SJCRH30 (cell line): Measurements from ENCODE around the gene RAD52. TPM values are rescaled to one million over a fixed set of nuclear protein-coding genes. Genes with fewer than 3 reads are reported as not detected.
A peak's percentile ranks its signal among the peaks of the same experiment; 100 is the strongest.

Experiments
- DNase-seq, 2 experiments: peaks; one replicate each; pipeline ENCODE4 v3.0.0-alpha.2; 2015 to 2020
- H3K27ac ChIP-seq: fragments of 250-450 bp; sonication (Bioruptor Pico); 2 replicates; pipeline ENCODE4 v1.5.1; 2020; ENCODE audit warnings: mild to moderate bottlenecking, moderate library complexity
- H3K27me3 ChIP-seq: fragments of 250-450 bp; sonication (Bioruptor Pico); 2 replicates; pipeline ENCODE4 v1.5.1; 2020; ENCODE audit warnings: mild to moderate bottlenecking, moderate library complexity
- H3K36me3 ChIP-seq: fragments of 250-450 bp; sonication (Bioruptor Pico); 2 replicates; pipeline ENCODE4 v1.5.1; 2020; ENCODE audit warnings: mild to moderate bottlenecking, moderate library complexity
- H3K4me1 ChIP-seq: fragments of 250-450 bp; sonication (Bioruptor Pico); 2 replicates; pipeline ENCODE4 v1.5.1; 2020; ENCODE audit warnings: mild to moderate bottlenecking, moderate library complexity
- H3K4me3 ChIP-seq: fragments of 250-450 bp; sonication (Bioruptor Pico); 2 replicates; pipeline ENCODE4 v1.5.1; 2020; ENCODE audit warnings: mild to moderate bottlenecking, moderate library complexity
- H3K9me3 ChIP-seq: fragments of 250-450 bp; sonication (Bioruptor Pico); replicated peaks from 2 replicates; pipeline ENCODE4 v1.5.1; 2020; ENCODE audit warnings: mild to moderate bottlenecking, moderate library complexity
- total RNA-seq: library from RNA; depleted of rRNA; stranded (reverse); fragments of >200 nt; shearing (Covaris generic); gene quantifications from 2 replicates; pipeline ENCODE4 v1.2.3, GENCODE V29; 2014

RAD52 gene
- total RNA-seq, 1 experiment from 2014 or later: 14.2 TPM

DNA sequence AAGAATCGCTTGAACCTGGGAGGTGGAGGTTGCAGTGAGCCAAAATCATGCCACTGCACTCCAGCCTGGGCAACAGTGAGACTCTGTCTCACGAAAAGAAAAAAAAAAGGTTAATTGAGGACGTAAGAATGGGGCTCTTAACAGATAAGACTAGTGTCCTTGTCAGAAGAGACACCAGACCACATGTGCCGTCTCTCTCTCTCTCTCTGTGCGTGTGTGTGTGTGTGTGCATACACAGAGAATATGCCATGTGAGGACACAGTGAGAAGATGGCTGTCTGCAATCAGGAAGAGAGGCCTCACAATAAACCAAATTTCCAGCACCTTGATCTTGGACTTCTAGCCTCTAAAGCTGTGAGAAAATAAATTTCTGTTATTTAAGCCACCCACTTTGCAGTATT lies 29.9 kb upstream of the RAD52 start:
- H3K27ac ChIP-seq: no peak overlapping the region
- H3K4me3 ChIP-seq: no peak overlapping the region
- H3K9me3 ChIP-seq: no peaks in the 10 kb centered on the region
- DNase-seq: no peak
- no peaks in the 10 kb centered on the region for H3K36me3 ChIP-seq
- no peaks in the 10 kb centered on the region for H3K27me3 ChIP-seq
- no peaks in the 10 kb centered on the region for H3K4me1 ChIP-seq

DNA sequence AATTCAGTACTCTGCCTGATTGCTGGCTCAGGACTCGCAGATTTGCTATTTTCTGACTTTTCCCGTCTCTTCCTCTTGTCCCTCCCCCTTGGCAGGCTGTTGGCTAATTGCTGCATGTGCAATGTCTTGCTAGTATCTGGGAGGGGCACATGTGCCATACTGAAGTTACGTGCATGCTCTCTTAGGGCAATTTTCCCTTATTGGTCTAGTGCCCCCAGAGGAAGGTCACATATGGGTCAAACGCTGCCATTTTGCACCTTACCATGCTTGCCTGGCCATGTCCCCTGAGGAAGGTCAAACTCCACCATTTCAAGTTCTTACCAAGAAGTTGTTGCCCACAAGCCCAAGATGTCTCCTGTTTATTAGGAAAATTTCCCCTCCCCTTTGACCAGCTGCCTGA lies 27.7 kb upstream of the RAD52 start:
- no peaks in the 10 kb centered on the region for H3K27me3 ChIP-seq
- no peak overlapping the region for H3K27ac ChIP-seq
- no peak for DNase-seq
- no peak overlapping the region for H3K4me3 ChIP-seq
- no peaks in the 10 kb centered on the region for H3K36me3 ChIP-seq
- H3K4me1 ChIP-seq: no peaks in the 10 kb centered on the region
- H3K9me3 ChIP-seq: no peaks in the 10 kb centered on the region

DNA sequence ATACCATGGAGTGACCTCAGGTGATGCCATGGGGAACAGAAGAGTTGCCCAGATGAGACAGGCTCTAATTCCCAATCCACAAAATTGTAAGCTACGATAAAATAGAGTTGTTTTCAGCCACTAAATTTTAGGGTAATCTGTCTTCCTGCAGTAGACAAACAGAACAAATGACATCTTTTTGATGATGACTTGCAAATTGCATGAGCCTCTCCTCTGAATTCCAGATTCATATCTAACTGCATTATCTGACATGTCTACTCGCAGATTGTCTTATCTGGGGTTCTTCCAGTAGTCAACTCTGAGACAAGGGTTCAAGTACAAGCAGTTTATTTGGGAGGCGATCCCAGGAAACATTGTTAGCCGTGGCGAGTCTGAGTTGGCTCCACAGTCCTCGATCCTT lies 27.1 kb upstream of the RAD52 start:
- H3K27me3 ChIP-seq: no peaks in the 10 kb centered on the region
- no peak overlapping the region for H3K4me3 ChIP-seq
- H3K4me1 ChIP-seq: no peaks in the 10 kb centered on the region
- no peak for DNase-seq
- H3K27ac ChIP-seq: no peak overlapping the region
- no peaks in the 10 kb centered on the region for H3K9me3 ChIP-seq
- no peaks in the 10 kb centered on the region for H3K36me3 ChIP-seq

DNA sequence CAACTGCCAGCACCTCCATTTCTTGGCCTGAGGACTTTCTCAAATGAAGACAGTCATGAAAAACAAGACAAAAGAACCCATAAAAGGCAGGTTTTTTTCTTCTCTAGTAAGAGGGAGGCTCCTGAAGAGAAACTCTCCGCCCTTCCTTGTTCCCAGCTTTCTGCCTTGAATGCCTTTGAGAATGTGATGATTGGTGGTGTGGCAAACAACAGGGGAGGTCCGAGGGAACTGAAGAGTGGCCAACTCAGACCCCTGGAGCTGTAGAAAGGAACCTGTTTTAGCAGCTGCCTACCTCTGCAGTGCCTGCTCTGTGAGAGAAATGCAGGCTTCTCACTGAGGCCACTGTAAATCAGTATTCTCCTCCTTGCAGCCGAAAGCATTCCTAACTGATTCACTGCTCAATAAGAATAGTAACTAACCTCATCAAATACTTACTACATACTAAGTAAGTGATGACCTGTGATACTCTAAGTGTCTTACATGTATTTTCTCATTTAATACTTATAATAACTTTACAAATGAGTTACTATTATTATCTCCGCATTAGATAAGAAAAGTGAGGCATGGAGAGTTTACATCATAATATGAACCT lies 24.9 kb upstream of the RAD52 start:
- Histone ChIP-seq H3K36me3 (no peaks in the 10 kb centered on the region), H3K27ac (no peak overlapping the region), H3K9me3 (no peaks in the 10 kb centered on the region), H3K4me3 (no peak overlapping the region), H3K4me1 (no peaks in the 10 kb centered on the region), H3K27me3 (no peaks in the 10 kb centered on the region)
- DNase-seq: no peak

DNA sequence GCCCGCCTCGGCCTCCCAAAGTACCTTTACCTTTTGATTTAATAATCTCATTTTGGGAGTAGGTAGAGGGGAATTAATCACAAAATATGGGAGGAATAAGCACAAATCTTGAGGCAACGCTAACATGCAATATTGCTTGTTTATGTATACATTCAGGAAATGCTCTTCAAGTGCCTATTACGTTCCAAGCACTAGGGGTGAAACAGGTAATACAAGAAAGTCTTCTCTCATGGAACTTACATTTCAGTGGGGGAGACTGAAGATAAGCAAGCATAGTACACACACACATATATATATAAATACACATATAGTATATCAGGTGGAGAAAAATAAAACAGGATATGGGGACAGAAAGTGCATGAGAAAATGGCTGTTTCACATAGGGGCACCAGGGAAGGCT lies 22.5 kb upstream of the RAD52 start:
- Histone ChIP-seq H3K27ac (no peak overlapping the region), H3K27me3 (no peaks in the 10 kb centered on the region), H3K4me3 (no peak overlapping the region), H3K36me3 (no peaks in the 10 kb centered on the region), H3K9me3 (no peaks in the 10 kb centered on the region), H3K4me1 (no peaks in the 10 kb centered on the region)
- no peak for DNase-seq

DNA sequence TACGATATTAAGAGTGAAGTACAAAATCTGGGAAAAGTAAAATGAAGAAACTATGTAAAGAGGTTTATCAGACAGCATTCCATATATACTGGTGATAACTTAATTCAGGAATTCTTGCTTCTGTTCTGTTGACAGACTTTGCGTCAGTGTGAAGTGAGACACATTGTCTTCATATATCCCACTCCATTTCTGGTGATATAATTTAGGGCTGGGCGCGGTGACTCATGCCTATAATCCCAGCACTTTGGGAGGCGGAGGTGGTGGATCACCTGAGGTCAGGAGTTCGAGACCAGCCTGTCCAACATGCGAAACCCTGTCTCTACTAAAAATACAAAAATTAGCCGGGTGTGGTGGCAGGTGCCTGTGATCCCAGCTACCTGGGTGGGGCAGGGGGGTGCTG lies 20.3 kb upstream of the RAD52 start:
- Histone ChIP-seq H3K9me3 (no peaks in the 10 kb centered on the region), H3K36me3 (no peaks in the 10 kb centered on the region), H3K27ac (no peak overlapping the region), H3K4me3 (no peak overlapping the region), H3K27me3 (no peaks in the 10 kb centered on the region), H3K4me1 (no peaks in the 10 kb centered on the region)
- no peak for DNase-seq

DNA sequence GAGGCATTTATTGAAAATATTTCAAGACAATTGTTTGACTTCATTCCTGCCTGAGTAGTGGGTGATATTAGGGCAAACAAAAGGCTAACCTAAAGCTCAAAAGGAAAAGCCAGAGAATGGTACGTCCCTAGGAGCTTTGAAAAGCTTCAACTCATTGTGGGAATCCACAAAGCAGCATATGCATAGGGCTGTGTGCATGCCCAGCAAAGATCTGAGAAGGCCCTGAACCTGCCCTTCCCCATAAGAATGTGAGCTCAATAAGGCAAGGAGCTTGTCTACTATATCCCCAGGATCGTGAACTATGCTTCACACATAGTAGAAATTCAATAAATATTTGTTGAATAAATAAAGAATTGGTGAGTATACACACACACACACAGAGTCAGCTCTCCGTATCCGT lies 19.1 kb upstream of the RAD52 start:
- Histone ChIP-seq H3K36me3 (no peaks in the 10 kb centered on the region), H3K4me3 (no peak overlapping the region), H3K27me3 (no peaks in the 10 kb centered on the region), H3K27ac (no peak overlapping the region), H3K9me3 (no peaks in the 10 kb centered on the region), H3K4me1 (no peaks in the 10 kb centered on the region)
- DNase-seq: no peak

DNA sequence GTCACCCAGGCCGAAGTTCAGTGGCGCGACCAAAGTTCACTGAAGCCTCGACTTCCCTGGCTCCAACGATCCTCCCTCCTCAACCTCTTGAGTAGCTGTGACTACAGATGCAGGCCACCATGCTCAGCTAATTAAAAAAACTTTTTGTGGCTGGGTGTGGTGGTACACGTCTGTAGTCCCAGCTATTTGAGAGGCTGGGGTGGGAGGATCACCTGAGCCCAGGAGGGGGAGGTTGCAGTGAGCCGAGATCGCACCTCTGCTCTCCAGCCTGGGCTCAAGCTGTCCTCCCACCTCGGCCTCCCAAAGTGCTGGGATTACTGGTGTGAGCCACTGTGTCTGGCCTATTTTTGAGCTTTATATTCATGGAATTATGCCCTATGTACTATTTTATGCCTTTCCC lies 18.1 kb upstream of the RAD52 start:
- Histone ChIP-seq H3K4me1 (no peaks in the 10 kb centered on the region), H3K9me3 (no peaks in the 10 kb centered on the region), H3K27ac (no peak overlapping the region), H3K4me3 (no peak overlapping the region), H3K27me3 (no peaks in the 10 kb centered on the region), H3K36me3 (no peaks in the 10 kb centered on the region)
- DNase-seq: no peak

DNA sequence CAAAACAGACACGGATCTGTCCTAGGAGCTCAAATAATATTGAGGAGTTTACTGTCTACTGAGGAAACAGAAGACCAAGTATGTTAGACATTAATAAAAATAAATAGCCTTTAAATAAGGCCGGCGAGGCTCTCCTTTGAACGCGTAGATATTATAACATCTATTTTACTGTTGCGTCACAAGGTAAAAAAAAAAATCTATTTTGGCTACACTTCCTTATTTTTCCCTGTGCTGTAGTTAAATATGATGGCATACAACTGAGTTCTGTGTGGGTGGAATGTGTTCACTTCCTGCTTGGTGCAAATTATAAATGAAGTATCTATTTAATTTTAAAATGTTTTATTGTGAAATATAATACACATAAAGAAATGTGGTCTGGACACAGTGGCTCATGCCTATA lies 17.2 kb upstream of the RAD52 start:
- no peaks in the 10 kb centered on the region for H3K36me3 ChIP-seq
- no peak for DNase-seq
- H3K4me3 ChIP-seq: no peak overlapping the region
- no peak overlapping the region for H3K27ac ChIP-seq
- no peaks in the 10 kb centered on the region for H3K9me3 ChIP-seq
- no peaks in the 10 kb centered on the region for H3K4me1 ChIP-seq
- H3K27me3 ChIP-seq: no peaks in the 10 kb centered on the region

DNA sequence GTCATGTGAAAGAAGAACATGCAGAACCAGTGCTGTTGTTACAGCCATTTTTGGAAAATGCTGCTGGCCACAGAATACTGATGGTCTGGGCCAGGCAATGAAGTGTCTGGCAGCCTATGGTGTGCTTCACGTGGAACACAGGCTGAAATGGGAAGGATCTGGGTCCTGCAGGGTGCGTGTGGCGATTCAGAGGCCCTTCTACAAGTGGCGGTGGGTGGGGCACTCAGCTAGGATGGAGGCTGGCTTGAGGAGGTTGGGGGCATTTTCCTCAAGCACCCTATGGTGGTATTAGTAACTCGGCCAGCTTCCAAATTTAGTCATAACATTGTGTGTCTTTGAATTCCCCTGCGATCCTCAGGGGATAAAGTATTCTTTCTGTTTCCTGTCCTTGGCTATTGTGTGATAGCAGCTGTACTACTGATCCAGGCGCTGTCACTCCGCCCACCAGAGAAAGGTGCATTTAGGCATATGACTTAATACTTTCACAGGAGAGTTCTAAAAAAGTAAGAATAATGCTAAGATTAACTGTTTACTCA lies 9.2 kb upstream of the RAD52 start:
- Histone ChIP-seq H3K4me3 (peak overlapping the region; percentile 25), H3K36me3 (no peaks in the 10 kb centered on the region), H3K9me3 (no peaks in the 10 kb centered on the region), H3K27ac (no peak overlapping the region), H3K4me1 (no peaks in the 10 kb centered on the region), H3K27me3 (no peaks in the 10 kb centered on the region)
- peak; percentile 52 to 64 for DNase-seq

DNA sequence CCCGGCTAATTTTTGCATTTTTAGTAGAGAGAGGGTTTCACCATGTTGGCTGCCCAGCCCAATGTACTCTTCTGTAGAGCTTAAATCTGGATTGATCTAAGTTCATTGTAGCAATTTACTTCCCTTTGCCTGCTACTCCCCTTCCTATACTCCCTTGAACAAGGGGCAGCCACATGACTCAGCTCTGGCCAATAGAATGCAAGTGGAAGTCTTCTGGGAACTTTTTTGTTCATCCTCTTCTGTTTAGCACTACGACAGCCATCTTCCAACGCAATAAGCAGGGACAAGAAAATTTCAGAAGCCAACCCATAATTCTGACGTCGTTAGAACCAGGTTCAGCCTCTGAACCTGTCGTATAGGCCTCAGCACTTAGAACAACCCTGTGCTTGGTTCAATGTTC lies 6.4 kb upstream of the RAD52 start:
- H3K4me3 ChIP-seq: no peak overlapping the region
- no peaks in the 10 kb centered on the region for H3K36me3 ChIP-seq
- no peaks in the 10 kb centered on the region for H3K9me3 ChIP-seq
- no peak overlapping the region for H3K27ac ChIP-seq
- no peaks in the 10 kb centered on the region for H3K27me3 ChIP-seq
- no peaks in the 10 kb centered on the region for H3K4me1 ChIP-seq
- DNase-seq: no peak

DNA sequence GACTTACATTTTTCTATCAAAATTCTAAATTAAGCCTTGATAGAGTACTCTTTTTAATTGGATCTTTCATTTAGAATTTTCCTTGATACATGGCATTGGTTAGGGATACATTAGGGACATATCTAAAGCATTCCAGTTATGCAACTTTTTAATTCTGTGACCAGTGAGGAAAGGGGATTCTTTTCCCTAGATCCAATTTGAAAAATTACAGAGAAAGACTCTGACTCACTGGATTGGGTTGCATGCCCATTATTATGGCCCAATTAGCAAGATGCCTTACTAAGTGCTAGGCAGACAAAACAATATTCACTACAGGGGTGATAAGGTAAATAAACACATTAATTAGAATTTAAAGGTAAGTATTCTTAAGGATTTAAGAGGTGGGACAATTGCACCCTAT lies 5.2 kb upstream of the RAD52 start:
- Histone ChIP-seq H3K4me1 (no peaks in the 10 kb centered on the region), H3K36me3 (no peaks in the 10 kb centered on the region), H3K27ac (no peak overlapping the region), H3K9me3 (no peaks in the 10 kb centered on the region), H3K27me3 (no peaks in the 10 kb centered on the region), H3K4me3 (no peak overlapping the region)
- DNase-seq: no peak

DNA sequence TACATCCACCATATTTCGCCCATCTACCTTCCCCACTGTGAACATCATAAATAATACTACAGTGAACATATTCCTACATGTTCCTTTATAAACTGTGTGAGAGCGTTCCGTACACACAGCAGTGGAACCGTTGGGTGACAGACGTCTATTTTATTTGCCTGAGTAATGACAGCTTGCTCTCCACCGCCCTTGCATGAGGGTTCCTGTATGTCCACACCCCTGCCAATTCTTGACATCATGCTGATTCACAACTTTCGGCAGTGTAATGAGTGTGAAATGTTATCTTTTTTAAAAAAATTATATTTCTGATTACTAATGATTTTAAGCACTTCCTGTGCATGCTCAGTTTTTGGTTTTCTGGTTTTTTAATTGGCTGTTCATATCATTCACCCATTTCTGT lies 4.3 kb upstream of the RAD52 start:
- Histone ChIP-seq H3K4me3 (no peak overlapping the region), H3K9me3 (no peaks in the 10 kb centered on the region), H3K27ac (no peak overlapping the region), H3K27me3 (no peaks in the 10 kb centered on the region), H3K4me1 (no peaks in the 10 kb centered on the region), H3K36me3 (no peaks in the 10 kb centered on the region)
- no peak for DNase-seq

DNA sequence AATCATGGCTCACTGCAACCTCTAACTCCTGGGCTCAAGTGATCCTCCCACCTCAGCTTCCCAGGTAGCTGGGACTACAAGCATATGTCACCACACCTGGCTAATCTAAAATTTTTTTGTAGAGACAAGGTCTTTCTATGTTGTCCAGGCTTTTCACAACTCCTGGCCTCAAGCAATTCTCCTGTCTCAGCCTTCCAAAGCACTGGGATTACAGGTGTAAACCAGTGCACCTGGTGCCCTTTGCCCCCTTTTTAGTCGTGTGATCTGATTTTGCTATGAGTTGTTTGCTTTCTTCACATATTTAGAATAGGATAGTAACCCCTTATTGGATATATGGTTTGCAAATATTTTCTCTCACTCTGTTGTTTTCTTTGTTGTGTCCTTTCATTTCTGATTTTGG lies 1.7 kb upstream of the RAD52 start:
- Histone ChIP-seq H3K36me3 (no peaks in the 10 kb centered on the region), H3K4me3 (no peak overlapping the region), H3K27me3 (no peaks in the 10 kb centered on the region), H3K9me3 (no peaks in the 10 kb centered on the region), H3K27ac (no peak overlapping the region), H3K4me1 (no peaks in the 10 kb centered on the region)
- no peak for DNase-seq

DNA sequence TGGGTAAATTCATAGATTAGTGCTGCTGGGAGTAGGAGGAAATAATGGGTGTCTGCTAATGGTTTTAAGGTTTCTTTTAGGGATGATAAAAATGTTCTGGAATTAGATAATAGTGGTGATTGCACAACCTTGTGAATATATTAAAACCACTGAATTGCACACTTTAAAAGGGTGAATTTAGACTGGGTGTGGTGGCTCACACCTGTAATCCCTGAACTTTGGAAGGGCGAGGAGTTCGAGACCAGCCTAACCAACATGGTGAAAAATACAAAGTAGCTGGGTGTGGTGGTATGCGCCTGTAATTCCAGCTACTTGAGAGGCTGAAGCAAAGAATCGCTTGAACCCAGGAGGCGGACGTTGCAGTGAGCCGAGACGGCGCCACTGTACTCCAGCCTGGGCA lies 1.3 kb downstream of the RAD52 start:
- H3K9me3 ChIP-seq: no peaks in the 10 kb centered on the region
- H3K27ac ChIP-seq: no peak overlapping the region
- peak overlapping the region; percentile 80 for H3K4me3 ChIP-seq

DNA sequence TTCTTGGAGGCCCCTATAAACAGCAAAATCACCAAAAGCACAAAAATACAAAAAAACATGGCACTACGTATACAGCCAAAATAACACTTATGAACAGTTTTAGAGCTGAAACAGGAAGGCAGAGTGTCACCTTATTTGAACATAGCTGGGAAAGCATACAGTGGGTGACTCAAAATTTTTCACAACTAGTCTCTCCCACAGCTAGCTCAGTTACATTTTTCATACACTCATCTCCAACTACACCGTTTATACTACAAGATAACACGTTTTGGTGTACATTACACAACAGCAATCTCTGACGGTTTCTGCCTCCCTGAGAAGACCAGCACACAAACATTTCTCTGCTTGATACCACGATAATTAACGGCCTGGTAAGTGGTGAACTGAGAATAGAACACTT lies 2.9 kb downstream of the RAD52 start:
- no peak overlapping the region for H3K27ac ChIP-seq
- H3K4me3 ChIP-seq: no peak overlapping the region
- peaks cover 12% of the 10 kb centered on the region for H3K4me1 ChIP-seq
- DNase-seq: no peak
- no peaks in the 10 kb centered on the region for H3K9me3 ChIP-seq
- peaks cover 7% of the 10 kb centered on the region for H3K36me3 ChIP-seq
- no peaks in the 10 kb centered on the region for H3K27me3 ChIP-seq

More for the DNA sequence above, 1.3 kb downstream of the RAD52 start:
- Histone ChIP-seq H3K27me3 (no peaks in the 10 kb centered on the region), H3K4me1 (peaks cover 7% of the 10 kb centered on the region), H3K36me3 (no peaks in the 10 kb centered on the region)
- DNase-seq: no peak
